Heart left ventricle (tissue), 13 donors: ENCODE results near the gene MYD88.

Source experiments
- CTCF ChIP-seq, 12 donors: fragments of 200-600 bp; sonication (generic) in 4 of 12; IDR thresholded peaks; one replicate each; pipeline versions ENCODE4 v1.5.0 to v1.8.0; 2018 to 2022; ENCODE audit warnings: antibody characterized with exemption in 12 of 12, mild to moderate bottlenecking in 5 of 12
- POLR2A ChIP-seq, 2 donors: fragments of 450-650 bp; IDR thresholded peaks; one replicate each; pipeline ENCODE4 v1.6.1; 2017; ENCODE audit warnings: antibody characterized with exemption in 2 of 2, mild to moderate bottlenecking in 2 of 2, moderate library complexity in 2 of 2
- donor health status: ischemic (EF 13 %, LVEDD 7.1; RV severe dilation, severe dysfunction).
- donor health status: DM: no; HTN: yes; CAD: no.
- donor health status: DM: no; HTN: no; CAD: no.
- donor health status: ischemic (EF 25% LVEDD 6.9; RV normal size, moderate dysfunction).
- donor health status: ischemic (EF 25% LVEDD 5.7; RV mildly dilated, moderate dysfunction).
- donor health status: ischemic (EF 35%, LVEDD 5.7; RV mildly dilated, moderate dysfunction).
- donor health status: nonischemic (EF 11% LVEDD 7.7; RV severe dilation, severe dysfunction).
- donor health status: DM: yes; HTN: yes; CAD: no.
- donor health status: PGD.
- donor health status: ischemic (EF 29% LVEDD 5.4; RV normal size, mild dysfunction).
- donor health status: nonischemic (EF 23%, LVEDD 6.1; RV moderate dilation, normal function).

GRCh38 chr3:38105525-38105924, 32.9 kb upstream of the MYD88 start:
- no peak for TF ChIP-seq CTCF (IDR thresholded peaks at IDR 0.05)
- no peak for TF ChIP-seq POLR2A (IDR thresholded peaks at IDR 0.05)
